Measurements from ENCODE around the gene SLC2A4RG.

DNA sequence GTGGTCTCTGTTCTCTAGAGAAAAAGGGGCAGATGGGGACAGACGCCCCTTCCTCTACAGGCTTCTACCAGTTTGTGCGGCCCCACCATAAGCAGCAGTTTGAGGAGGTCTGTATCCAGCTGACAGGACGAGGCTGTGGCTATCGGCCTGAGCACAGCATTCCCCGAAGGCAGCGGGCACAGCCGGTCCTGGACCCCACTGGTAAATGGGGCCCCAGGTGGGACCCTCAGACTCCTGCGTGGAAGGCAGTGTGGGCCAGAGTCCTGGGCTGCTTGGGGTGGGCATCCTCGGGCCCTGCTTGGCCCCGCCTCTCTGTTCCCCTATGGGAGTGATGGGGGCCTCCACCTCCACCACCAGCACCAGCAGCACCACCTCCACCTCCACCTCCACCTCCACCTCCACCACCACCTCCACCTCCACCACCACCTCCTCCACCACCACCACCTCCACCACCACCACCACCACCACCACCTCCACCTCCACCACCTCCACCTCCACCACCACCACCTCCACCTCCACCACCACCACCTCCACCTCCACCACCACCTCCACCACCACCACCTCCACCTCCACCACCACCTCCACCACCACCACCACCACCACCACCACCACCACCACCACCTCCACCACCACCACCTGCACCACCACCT is 46.4 kb upstream of the SLC2A4RG start:
- TF ChIP-seq, protein P1, sequence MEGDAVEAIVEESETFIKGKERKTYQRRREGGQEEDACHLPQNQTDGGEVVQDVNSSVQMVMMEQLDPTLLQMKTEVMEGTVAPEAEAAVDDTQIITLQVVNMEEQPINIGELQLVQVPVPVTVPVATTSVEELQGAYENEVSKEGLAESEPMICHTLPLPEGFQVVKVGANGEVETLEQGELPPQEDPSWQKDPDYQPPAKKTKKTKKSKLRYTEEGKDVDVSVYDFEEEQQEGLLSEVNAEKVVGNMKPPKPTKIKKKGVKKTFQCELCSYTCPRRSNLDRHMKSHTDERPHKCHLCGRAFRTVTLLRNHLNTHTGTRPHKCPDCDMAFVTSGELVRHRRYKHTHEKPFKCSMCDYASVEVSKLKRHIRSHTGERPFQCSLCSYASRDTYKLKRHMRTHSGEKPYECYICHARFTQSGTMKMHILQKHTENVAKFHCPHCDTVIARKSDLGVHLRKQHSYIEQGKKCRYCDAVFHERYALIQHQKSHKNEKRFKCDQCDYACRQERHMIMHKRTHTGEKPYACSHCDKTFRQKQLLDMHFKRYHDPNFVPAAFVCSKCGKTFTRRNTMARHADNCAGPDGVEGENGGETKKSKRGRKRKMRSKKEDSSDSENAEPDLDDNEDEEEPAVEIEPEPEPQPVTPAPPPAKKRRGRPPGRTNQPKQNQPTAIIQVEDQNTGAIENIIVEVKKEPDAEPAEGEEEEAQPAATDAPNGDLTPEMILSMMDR (IDR thresholded peaks at IDR 0.05) = no peak
- TF ChIP-seq POLR2A (IDR thresholded peaks at IDR 0.05) = no peak
